ENCODE data around the gene IFT57.

DNA sequence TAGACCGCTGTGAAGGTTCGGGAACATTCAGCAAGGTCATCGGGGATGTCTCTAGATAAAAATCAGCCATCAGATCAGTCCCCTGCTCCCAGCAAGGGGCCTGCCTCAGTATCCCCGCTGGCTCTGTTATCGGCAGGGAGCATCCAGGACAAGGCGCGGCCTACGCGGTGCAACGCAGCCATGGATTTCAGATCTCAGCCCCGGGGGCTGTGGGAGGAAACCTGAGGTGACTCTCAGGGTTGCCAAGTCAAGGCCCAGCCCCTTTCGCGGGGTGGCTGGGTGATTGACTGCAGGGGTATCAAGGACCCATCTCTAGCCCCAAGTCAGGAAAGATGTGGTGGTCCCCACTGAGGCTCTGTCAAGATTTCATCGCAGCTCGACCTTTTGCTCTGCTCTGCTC lies 108.2 kb downstream of the IFT57 start:
- TF ChIP-seq, protein P1, sequence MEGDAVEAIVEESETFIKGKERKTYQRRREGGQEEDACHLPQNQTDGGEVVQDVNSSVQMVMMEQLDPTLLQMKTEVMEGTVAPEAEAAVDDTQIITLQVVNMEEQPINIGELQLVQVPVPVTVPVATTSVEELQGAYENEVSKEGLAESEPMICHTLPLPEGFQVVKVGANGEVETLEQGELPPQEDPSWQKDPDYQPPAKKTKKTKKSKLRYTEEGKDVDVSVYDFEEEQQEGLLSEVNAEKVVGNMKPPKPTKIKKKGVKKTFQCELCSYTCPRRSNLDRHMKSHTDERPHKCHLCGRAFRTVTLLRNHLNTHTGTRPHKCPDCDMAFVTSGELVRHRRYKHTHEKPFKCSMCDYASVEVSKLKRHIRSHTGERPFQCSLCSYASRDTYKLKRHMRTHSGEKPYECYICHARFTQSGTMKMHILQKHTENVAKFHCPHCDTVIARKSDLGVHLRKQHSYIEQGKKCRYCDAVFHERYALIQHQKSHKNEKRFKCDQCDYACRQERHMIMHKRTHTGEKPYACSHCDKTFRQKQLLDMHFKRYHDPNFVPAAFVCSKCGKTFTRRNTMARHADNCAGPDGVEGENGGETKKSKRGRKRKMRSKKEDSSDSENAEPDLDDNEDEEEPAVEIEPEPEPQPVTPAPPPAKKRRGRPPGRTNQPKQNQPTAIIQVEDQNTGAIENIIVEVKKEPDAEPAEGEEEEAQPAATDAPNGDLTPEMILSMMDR (IDR thresholded peaks at IDR 0.05), result no peak
- TF ChIP-seq POLR2AphosphoS5 (IDR thresholded peaks at IDR 0.05) (no peak), POLR2A (IDR thresholded peaks at IDR 0.05) (no peak), EP300 (IDR thresholded peaks at IDR 0.05) (no peak)

Data from gastroesophageal sphincter (tissue), 3 donors.